Measurements from ENCODE around the gene ATP8B2. TPM values are rescaled to one million over a fixed set of nuclear protein-coding genes. Genes with fewer than 3 reads are reported as not detected.
"Not testable (repeated sequence)": the region's sequence is repeated elsewhere in the genome, so short reads cannot be mapped to it uniquely, and the experiment has no call there.

The ATP8B2 gene, protein sequence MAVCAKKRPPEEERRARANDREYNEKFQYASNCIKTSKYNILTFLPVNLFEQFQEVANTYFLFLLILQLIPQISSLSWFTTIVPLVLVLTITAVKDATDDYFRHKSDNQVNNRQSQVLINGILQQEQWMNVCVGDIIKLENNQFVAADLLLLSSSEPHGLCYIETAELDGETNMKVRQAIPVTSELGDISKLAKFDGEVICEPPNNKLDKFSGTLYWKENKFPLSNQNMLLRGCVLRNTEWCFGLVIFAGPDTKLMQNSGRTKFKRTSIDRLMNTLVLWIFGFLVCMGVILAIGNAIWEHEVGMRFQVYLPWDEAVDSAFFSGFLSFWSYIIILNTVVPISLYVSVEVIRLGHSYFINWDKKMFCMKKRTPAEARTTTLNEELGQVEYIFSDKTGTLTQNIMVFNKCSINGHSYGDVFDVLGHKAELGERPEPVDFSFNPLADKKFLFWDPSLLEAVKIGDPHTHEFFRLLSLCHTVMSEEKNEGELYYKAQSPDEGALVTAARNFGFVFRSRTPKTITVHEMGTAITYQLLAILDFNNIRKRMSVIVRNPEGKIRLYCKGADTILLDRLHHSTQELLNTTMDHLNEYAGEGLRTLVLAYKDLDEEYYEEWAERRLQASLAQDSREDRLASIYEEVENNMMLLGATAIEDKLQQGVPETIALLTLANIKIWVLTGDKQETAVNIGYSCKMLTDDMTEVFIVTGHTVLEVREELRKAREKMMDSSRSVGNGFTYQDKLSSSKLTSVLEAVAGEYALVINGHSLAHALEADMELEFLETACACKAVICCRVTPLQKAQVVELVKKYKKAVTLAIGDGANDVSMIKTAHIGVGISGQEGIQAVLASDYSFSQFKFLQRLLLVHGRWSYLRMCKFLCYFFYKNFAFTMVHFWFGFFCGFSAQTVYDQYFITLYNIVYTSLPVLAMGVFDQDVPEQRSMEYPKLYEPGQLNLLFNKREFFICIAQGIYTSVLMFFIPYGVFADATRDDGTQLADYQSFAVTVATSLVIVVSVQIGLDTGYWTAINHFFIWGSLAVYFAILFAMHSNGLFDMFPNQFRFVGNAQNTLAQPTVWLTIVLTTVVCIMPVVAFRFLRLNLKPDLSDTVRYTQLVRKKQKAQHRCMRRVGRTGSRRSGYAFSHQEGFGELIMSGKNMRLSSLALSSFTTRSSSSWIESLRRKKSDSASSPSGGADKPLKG
- total RNA-seq (10 to 100 TPM; 53.1 to 64.3 (median 56.6) TPM), polyA plus RNA-seq (10 to 100 TPM in 1 of 3 donors, 1 to 10 TPM in 1, under 1 TPM in 1; 0.92 to 17.7 (median 7.2) TPM)

DNA sequence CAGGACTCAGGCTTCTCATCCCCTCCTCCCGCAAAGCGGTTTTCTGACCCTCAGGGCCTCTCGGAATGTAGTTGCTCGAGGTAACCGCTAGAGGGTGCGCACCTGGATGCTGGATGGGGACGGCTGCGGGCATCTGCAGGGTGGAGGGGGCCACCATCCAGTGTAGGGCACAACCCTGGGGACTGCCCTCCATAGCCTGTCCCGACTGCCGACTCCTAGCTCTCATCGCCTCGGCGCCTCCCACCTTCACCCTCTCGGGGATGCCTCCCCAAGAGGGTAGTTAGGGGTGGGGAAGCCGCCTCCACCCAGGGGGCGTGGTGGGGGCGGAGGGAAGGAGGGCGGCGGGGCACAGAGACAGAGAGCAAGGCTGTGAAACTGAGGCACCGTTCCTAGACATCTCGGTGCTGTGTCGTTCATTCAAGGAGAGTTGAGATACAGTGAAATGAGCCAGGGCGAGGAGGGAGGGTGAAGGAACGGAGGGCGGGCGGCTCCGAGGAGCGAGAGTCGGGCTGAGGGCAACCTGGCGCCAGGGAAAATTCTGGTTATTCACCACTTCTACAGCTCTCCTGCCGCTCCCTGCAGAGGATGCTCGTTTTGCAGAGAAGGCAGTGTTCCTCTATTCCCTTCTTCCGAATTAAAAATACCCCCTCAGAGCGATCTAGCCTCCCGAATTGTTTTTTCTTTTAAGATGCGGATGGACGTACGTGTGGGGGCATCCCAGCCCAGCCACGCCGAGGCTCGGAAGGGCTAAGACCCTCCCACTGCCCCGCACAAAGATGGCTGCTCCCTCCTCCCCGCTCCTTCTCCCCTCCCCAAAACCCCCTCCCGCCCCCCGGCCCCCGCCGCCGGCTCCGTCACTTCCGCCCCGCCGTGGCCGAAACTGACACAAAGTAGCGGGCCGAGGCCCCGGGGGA is at the start of gene ATP8B2:
Gene ATP8B2, plus strand, starts transcription at position 857 of the 914 bp plus-strand sequence. CDS start 2,617 bp downstream, outside the sequence.
- Histone ChIP-seq H3K27me3 (no peaks in the 10 kb centered on the region), H3K9me3 (no peaks in the 10 kb centered on the region), H3K4me3 (peak within 1 kb of the TSS; percentile 69 to 85 (median 76)), H3K36me3 (no peaks in the 10 kb centered on the region), H3K4me1 (peaks cover 0 to 50% (median 41%) of the 10 kb centered on the region in 4 donors), H3K27ac (peak within 1 kb of the TSS; percentile 93 to 98 (median 96))
- peak; percentile 88 for DNase-seq
- intact Hi-C loops (cut with DNase I) = loop anchor here (5.0 kb wide), 3 partner anchors 48 to 232 kb away; partner anchors contain the start of gene UBE2Q1
- WGBS, 2 donors = 1% methylated on average over 56 of the region's 56 CpGs
- TF ChIP-seq POLR2A (IDR thresholded peaks at IDR 0.05) (no peak), POLR2AphosphoS5 (IDR thresholded peaks at IDR 0.05) (peak; percentile 32 to 70 (median 56)), EP300 (IDR thresholded peaks at IDR 0.05) (no peak)
- TF ChIP-seq, protein P1, sequence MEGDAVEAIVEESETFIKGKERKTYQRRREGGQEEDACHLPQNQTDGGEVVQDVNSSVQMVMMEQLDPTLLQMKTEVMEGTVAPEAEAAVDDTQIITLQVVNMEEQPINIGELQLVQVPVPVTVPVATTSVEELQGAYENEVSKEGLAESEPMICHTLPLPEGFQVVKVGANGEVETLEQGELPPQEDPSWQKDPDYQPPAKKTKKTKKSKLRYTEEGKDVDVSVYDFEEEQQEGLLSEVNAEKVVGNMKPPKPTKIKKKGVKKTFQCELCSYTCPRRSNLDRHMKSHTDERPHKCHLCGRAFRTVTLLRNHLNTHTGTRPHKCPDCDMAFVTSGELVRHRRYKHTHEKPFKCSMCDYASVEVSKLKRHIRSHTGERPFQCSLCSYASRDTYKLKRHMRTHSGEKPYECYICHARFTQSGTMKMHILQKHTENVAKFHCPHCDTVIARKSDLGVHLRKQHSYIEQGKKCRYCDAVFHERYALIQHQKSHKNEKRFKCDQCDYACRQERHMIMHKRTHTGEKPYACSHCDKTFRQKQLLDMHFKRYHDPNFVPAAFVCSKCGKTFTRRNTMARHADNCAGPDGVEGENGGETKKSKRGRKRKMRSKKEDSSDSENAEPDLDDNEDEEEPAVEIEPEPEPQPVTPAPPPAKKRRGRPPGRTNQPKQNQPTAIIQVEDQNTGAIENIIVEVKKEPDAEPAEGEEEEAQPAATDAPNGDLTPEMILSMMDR (IDR thresholded peaks at IDR 0.05) = peak; percentile 86 to 92 (median 92)

DNA sequence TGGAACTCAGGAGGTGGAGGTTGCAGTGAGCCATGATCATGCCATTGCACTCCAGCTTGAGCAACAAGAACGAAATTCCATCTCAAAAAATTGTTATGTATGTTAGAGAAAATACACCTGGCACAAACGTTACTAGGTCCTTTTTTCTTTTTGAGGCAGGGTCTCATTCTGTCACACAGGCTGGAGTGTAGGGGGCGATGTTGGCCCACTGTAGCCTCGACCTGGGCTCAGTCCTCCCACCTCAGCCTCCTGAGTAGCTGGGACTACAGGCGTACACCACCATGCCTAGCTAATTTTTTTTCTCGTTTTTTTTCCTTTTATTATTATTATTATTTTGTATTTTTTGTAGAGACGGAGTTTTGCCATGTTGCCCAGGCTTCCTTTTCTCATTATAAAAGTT is 48.5 kb upstream of the ATP8B2 start:
- H3K4me1 ChIP-seq = peaks cover 0 to 16% (median 14%) of the 10 kb centered on the region in 4 donors
- no peak for DNase-seq
- TF ChIP-seq POLR2A (IDR thresholded peaks at IDR 0.05) (no peak), EP300 (IDR thresholded peaks at IDR 0.05) (no peak), POLR2AphosphoS5 (IDR thresholded peaks at IDR 0.05) (no peak)
- TF ChIP-seq, protein P1 (IDR thresholded peaks at IDR 0.05) = no peak
- H3K9me3 ChIP-seq = no peaks in the 10 kb centered on the region
- peaks cover 9 to 31% (median 12%) of the 10 kb centered on the region in 4 donors for H3K36me3 ChIP-seq
- no peak overlapping the region for H3K27ac ChIP-seq
- intact Hi-C loops (cut with DNase I) = loop anchor here (5.0 kb wide), 1 partner anchor 46 kb away; the partner anchor contains the start of gene AQP10
- H3K27me3 ChIP-seq = no peaks in the 10 kb centered on the region
- H3K4me3 ChIP-seq = no peak overlapping the region
- WGBS, 2 donors = 87 to 93% methylated on average over 7 of the region's 7 CpGs

DNA sequence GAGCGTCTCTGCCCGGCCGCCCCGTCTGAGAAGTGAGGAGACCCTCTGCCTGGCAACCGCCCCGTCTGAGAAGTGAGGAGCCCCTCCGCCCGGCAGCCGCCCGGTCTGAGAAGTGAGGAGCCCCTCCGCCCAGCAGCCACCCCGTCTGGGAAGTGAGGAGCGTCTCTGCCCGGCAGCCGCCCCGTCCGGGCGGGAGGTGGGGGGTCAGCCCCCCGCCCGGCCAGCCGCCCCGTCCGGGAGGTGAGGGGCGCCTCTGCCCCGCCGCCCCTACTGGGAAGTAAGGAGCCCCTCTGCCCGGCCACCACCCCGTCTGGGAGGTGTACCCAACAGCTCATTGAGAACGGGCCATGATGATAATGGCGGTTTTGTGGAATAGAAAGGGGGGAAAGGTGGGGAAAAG is 37.7 kb upstream of the ATP8B2 start:
- H3K4me3 ChIP-seq; DNase-seq; intact Hi-C loops (cut with DNase I); H3K9me3 ChIP-seq; H3K4me1 ChIP-seq; H3K36me3 ChIP-seq; H3K27ac ChIP-seq; H3K27me3 ChIP-seq: not testable (repeated sequence)
- 93 to 95% methylated on average over 27 to 29 of the region's 30 CpGs for WGBS, 2 donors

DNA sequence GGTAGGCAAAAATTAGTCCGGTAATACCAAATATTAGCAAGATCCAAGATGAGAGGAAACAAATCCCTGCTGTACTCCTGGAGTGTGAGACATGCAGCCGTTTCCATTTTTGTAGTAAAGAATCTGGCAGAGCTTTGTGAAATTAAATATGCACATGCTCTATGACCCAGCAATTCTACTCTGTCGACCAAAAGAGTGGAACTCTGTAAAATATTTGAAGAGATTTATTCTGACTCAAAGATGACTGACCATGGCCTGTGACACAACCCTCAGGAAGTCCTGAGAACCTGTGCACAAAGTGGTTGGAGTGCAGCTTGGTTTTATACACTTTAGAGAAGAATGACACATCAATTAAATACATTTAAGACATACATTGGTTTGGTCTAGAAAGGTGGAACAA is 36.7 kb upstream of the ATP8B2 start:
- DNase-seq = no peak
- Histone ChIP-seq H3K27me3 (no peaks in the 10 kb centered on the region), H3K9me3 (no peaks in the 10 kb centered on the region), H3K4me3 (no peak overlapping the region), H3K4me1 (no peaks in the 10 kb centered on the region), H3K36me3 (no peaks in the 10 kb centered on the region), H3K27ac (no peak overlapping the region)
- TF ChIP-seq POLR2AphosphoS5 (IDR thresholded peaks at IDR 0.05) (no peak), POLR2A (IDR thresholded peaks at IDR 0.05) (no peak), EP300 (IDR thresholded peaks at IDR 0.05) (no peak)
- TF ChIP-seq, protein P1 (IDR thresholded peaks at IDR 0.05) = no peak
- intact Hi-C loops (cut with DNase I) = no loop called here
- WGBS, 2 donors = 73 to 74% methylated on average over 3 of the region's 3 CpGs
